ENCODE results near the gene LHPP.

DNA sequence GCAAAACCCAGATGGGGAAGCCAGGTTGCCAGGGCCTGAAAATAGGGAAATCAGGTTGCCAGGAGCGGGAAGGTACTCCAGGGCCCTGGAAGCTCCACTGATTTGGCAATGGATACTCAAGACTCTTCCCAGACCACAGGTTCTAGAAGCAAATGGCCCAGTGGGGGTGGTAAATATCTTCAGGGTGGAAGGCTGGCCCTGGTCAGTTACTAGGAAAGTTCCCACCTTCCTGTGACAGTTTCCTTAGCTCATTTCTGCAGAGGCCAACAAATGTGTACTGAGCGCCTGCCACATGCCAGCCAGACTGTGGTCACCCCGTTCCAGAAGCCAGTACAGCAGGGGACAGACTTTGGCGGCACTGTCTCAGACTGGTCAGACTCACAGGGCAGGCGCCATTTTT, 168.9 kb downstream of the LHPP start:
- TF ChIP-seq PPARA (CRISPR knock-in tag; IDR thresholded peaks at IDR 0.05; ENCODE audit: borderline replicate concordance): no peak
- no peak for TF ChIP-seq ISL1 (CRISPR knock-in tag; IDR thresholded peaks at IDR 0.05)
- TF ChIP-seq, protein P1, sequence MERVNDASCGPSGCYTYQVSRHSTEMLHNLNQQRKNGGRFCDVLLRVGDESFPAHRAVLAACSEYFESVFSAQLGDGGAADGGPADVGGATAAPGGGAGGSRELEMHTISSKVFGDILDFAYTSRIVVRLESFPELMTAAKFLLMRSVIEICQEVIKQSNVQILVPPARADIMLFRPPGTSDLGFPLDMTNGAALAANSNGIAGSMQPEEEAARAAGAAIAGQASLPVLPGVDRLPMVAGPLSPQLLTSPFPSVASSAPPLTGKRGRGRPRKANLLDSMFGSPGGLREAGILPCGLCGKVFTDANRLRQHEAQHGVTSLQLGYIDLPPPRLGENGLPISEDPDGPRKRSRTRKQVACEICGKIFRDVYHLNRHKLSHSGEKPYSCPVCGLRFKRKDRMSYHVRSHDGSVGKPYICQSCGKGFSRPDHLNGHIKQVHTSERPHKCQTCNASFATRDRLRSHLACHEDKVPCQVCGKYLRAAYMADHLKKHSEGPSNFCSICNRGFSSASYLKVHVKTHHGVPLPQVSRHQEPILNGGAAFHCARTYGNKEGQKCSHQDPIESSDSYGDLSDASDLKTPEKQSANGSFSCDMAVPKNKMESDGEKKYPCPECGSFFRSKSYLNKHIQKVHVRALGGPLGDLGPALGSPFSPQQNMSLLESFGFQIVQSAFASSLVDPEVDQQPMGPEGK (CRISPR knock-in tag; IDR thresholded peaks at IDR 0.05; ENCODE audit: borderline replicate concordance): no peak
- no peak for TF ChIP-seq RARB (CRISPR knock-in tag; IDR thresholded peaks at IDR 0.05)
- TF ChIP-seq, protein P2, sequence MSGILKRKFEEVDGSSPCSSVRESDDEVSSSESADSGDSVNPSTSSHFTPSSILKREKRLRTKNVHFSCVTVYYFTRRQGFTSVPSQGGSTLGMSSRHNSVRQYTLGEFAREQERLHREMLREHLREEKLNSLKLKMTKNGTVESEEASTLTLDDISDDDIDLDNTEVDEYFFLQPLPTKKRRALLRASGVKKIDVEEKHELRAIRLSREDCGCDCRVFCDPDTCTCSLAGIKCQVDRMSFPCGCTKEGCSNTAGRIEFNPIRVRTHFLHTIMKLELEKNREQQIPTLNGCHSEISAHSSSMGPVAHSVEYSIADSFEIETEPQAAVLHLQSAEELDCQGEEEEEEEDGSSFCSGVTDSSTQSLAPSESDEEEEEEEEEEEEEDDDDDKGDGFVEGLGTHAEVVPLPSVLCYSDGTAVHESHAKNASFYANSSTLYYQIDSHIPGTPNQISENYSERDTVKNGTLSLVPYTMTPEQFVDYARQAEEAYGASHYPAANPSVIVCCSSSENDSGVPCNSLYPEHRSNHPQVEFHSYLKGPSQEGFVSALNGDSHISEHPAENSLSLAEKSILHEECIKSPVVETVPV (CRISPR knock-in tag; IDR thresholded peaks at IDR 0.05): no peak
- TF ChIP-seq ZFP30 (CRISPR knock-in tag; IDR thresholded peaks at IDR 0.05): no peak

Measured in SK-N-SH treated with all-trans-retinoic acid at 6 μM for 48 hours (cell line).